ENCODE data around the gene CCHCR1.
"Not testable (repeated sequence)": the region's sequence is repeated elsewhere in the genome, so short reads cannot be mapped to it uniquely, and the experiment has no call there.

The CCHCR1 gene

GRCh38 chr6:31180500-31180899, 22.9 kb upstream of the CCHCR1 start:
- no peak for DNase-seq (ENCODE audit: low read depth)

GRCh38 chr6:31179896-31180295, 22.3 kb upstream of the CCHCR1 start:
- no peak for DNase-seq (ENCODE audit: low read depth)

GRCh38 chr6:31179042-31179386, 21.4 kb upstream of the CCHCR1 start:
- no peak for DNase-seq (ENCODE audit: low read depth)

- DNase-seq (ENCODE audit: low read depth) = no peak
These were observed 20.8 kb upstream of the CCHCR1 start for GRCh38 chr6:31178143-31179041.

- no peak for DNase-seq (ENCODE audit: low read depth)
These were observed 18.4 kb upstream of the CCHCR1 start for GRCh38 chr6:31175971-31176370.

GRCh38 chr6:31174378-31174777, 16.8 kb upstream of the CCHCR1 start:
- no peak for DNase-seq (ENCODE audit: low read depth)

GRCh38 chr6:31173406-31173805, 15.8 kb upstream of the CCHCR1 start:
- no peak for DNase-seq (ENCODE audit: low read depth)

GRCh38 chr6:31172973-31173384, 15.4 kb upstream of the CCHCR1 start:
- DNase-seq (ENCODE audit: low read depth) = no peak

GRCh38 chr6:31171931-31172905, 14.6 kb upstream of the CCHCR1 start:
- DNase-seq (ENCODE audit: low read depth) = no peak

- no peak for DNase-seq (ENCODE audit: low read depth)
These were observed 13.5 kb upstream of the CCHCR1 start for GRCh38 chr6:31170987-31171671.

- DNase-seq (ENCODE audit: low read depth) = no peak
These were observed 12.9 kb upstream of the CCHCR1 start, which contains the start of gene POU5F1 for GRCh38 chr6:31170600-31170881. Gene POU5F1 (minus strand): TSS chr6:31170682. CDS start chr6:31170620, 62 bp downstream.

- not testable (repeated sequence) for DNase-seq (ENCODE audit: low read depth)
These were observed 12.4 kb upstream of the CCHCR1 start for GRCh38 chr6:31169858-31170599.

- no peak for DNase-seq (ENCODE audit: low read depth)
These were observed 11.7 kb upstream of the CCHCR1 start for GRCh38 chr6:31169123-31169857.

- no peak for DNase-seq (ENCODE audit: low read depth)
These were observed 11.0 kb upstream of the CCHCR1 start for GRCh38 chr6:31168606-31169005.

GRCh38 chr6:31165986-31166385, 8.4 kb upstream of the CCHCR1 start:
- DNase-seq (ENCODE audit: low read depth) = no peak

GRCh38 chr6:31165064-31165832, 7.6 kb upstream of the CCHCR1 start:
- DNase-seq (ENCODE audit: low read depth) = not testable (repeated sequence)

- not testable (repeated sequence) for DNase-seq (ENCODE audit: low read depth)
These were observed 7.0 kb upstream of the CCHCR1 start for GRCh38 chr6:31164475-31165063.

- DNase-seq (ENCODE audit: low read depth) = no peak
These were observed 6.3 kb upstream of the CCHCR1 start for GRCh38 chr6:31163922-31164321.

GRCh38 chr6:31162463-31163165, 5.0 kb upstream of the CCHCR1 start:
- DNase-seq (ENCODE audit: low read depth) = no peak

Measured in activated T-helper 1 cell treated with Interleukin-2 at 50 U/mL for 16 hours (primary cell).